Measurements from ENCODE around the gene PEX26. TPM values are rescaled to one million over a fixed set of nuclear protein-coding genes. Genes with fewer than 3 reads are reported as not detected.

Gene PEX26
- total and polyA plus RNA-seq, 9 of the 15 experiments (the other 6 are each of a cell fraction or from before 2014, with no cell fraction given), result 0.35 to 39.6 (median 17.4) TPM

DNA sequence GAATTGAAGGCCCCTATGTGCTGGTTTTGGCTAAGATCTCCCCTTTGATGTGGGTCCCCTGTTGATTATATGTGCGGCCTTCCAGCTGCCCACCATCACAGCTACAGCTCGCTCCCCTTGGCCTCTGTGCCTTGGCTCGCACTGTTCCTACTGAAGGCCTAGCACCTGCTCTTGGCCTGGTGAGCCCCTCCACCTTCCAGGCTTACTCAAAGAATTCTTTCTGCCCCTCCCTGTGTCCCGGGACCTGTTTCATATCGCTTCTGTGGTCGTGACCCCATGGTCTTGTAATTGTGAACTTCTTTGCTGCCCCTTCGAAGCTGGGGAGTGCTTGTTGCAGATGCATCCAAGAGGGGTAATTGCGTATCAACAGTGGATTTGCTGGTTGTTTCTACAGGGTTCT is 12.5 kb downstream of the PEX26 start:
- in situ Hi-C loops (cut with MboI), result no loop called here
- Histone ChIP-seq H3K4me2 (ENCODE audit: insufficient read depth, low read length) (no peak overlapping the region), H3K9ac (ENCODE audit: insufficient read depth in 1 of 2, low read depth in 2 of 2, low read length in 2 of 2) (no peak overlapping the region; a peak in 1 of 4 replicates), H2AFZ (ENCODE audit: low read depth, low read length) (no peak overlapping the region), H3K9me3 (replicated peaks; ENCODE audit: control insufficient read depth, insufficient read depth, low read depth, low read length) (no peaks in the 10 kb centered on the region), H3K9me1 (ENCODE audit: control insufficient read depth, insufficient read depth, low read length) (peaks cover 5% of the 10 kb centered on the region), H3K79me2 (ENCODE audit: control insufficient read depth, insufficient read depth, low read length) (no peaks in the 10 kb centered on the region), H3K4me3 (no peak overlapping the region), H3K36me3 (ENCODE audit: control insufficient read depth, insufficient read depth, low read length) (peaks cover 58% of the 10 kb centered on the region; the same call in 2 of the 3 replicates), H3K4me1 (replicated peaks in 1 of 2; ENCODE audit: control insufficient read depth in 2 of 2, insufficient read depth in 2 of 2, low read length in 2 of 2) (no peaks in the 10 kb centered on the region), H3K27ac (ENCODE audit: extremely low read depth, low read depth, low read length) (no peak overlapping the region), H3K27me3 (ENCODE audit: control insufficient read depth in 2 of 2, insufficient read depth in 2 of 2, low read length in 2 of 2) (no peaks in the 10 kb centered on the region), H4K20me1 (replicated peaks; ENCODE audit: control insufficient read depth, insufficient read depth, low read length) (no peaks in the 10 kb centered on the region)
- ChIA-PET POLR2A (interaction anchor here (1.5 kb wide), 1 partner anchor 10 kb away, joined by 6 read pairs; no protein-coding TSS in a partner anchor), CTCF (ENCODE audit: low intra/inter-chr PET ratio) (no interaction called here)
- WGBS (ENCODE audit: insufficient coverage, low coverage, missing lambda C conversion rate), result 95% methylated on average over 8 of the region's 8 CpGs
- TF ChIP-seq, protein P1, sequence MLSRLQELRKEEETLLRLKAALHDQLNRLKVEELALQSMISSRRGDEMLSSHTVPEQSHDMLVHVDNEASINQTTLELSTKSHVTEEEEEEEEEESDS (CRISPR knock-in tag; IDR thresholded peaks at IDR 0.05), result no peak
- TF ChIP-seq ZNF780A (CRISPR knock-in tag; IDR thresholded peaks at IDR 0.05) (no peak), HNRNPK (IDR thresholded peaks at IDR 0.05; ENCODE audit: low read depth, low read length, poor library complexity, severe bottlenecking) (no peak), ZNF695 (CRISPR knock-in tag; IDR thresholded peaks at IDR 0.05) (no peak), RUNX1 (IDR thresholded peaks at IDR 0.05; ENCODE audit: low read depth) (no peak), STAT5A (IDR thresholded peaks at IDR 0.05; ENCODE audit: borderline replicate concordance, low read length) (no peak), CTBP1 (IDR thresholded peaks at IDR 0.05; ENCODE audit: borderline replicate concordance) (no peak), KAT2B (IDR thresholded peaks at IDR 0.05; ENCODE audit: low read depth, low read length) (no peak), HDAC6 (IDR thresholded peaks at IDR 0.05; ENCODE audit: low read depth, low read length) (no peak), ZKSCAN8 (CRISPR knock-in tag; IDR thresholded peaks at IDR 0.05) (no peak), ZNF263 (CRISPR knock-in tag; IDR thresholded peaks at IDR 0.05; ENCODE audit: borderline replicate concordance) (no peak)
- TF ChIP-seq, protein P2, sequence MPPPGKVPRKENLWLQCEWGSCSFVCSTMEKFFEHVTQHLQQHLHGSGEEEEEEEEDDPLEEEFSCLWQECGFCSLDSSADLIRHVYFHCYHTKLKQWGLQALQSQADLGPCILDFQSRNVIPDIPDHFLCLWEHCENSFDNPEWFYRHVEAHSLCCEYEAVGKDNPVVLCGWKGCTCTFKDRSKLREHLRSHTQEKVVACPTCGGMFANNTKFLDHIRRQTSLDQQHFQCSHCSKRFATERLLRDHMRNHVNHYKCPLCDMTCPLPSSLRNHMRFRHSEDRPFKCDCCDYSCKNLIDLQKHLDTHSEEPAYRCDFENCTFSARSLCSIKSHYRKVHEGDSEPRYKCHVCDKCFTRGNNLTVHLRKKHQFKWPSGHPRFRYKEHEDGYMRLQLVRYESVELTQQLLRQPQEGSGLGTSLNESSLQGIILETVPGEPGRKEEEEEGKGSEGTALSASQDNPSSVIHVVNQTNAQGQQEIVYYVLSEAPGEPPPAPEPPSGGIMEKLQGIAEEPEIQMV (tag; conservative IDR thresholded peaks at IDR 0.05; ENCODE audit: low read depth), result no peak
- TF ChIP-seq, protein P3, sequence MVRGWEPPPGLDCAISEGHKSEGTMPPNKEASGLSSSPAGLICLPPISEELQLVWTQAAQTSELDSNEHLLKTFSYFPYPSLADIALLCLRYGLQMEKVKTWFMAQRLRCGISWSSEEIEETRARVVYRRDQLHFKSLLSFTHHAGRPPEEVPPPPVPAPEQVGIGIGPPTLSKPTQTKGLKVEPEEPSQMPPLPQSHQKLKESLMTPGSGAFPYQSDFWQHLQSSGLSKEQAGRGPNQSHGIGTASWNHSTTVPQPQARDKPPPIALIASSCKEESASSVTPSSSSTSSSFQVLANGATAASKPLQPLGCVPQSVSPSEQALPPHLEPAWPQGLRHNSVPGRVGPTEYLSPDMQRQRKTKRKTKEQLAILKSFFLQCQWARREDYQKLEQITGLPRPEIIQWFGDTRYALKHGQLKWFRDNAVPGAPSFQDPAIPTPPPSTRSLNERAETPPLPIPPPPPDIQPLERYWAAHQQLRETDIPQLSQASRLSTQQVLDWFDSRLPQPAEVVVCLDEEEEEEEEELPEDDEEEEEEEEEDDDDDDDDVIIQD (CRISPR knock-in tag; IDR thresholded peaks at IDR 0.05), result no peak
- TSS peak; percentile 30 for BruUV-seq (replicated peaks)
- no peak; the same call in 2 of the 3 replicates for ATAC-seq
- intact Hi-C loops (cut with micrococcal nuclease), result no loop called here
- no peak for FAIRE-seq
- DNase-seq (ENCODE audit: extremely low read depth in 1 of 4, low spot score in 3 of 4), result no peak
